Suprapubic skin (tissue), 4 donors: ENCODE results near the gene VTN. TPM values are rescaled to one million over a fixed set of nuclear protein-coding genes. Genes with fewer than 3 reads are reported as not detected.
"Not testable (repeated sequence)": the region's sequence is repeated elsewhere in the genome, so short reads cannot be mapped to it uniquely, and the experiment has no call there.

ENCODE experiments used
- DNase-seq, 2 donors: peaks; one replicate each; pipeline ENCODE4 v3.0.0-alpha.2; 2019; ENCODE audit warnings: low spot score in 2 of 2
- H3K27ac ChIP-seq: fragments of 200-600 bp; sonication (generic); one replicate; pipeline ENCODE4 v1.5.1; 2019
- H3K27me3 ChIP-seq: fragments of 200-600 bp; sonication (generic); one replicate; pipeline ENCODE4 v1.5.1; 2019
- H3K36me3 ChIP-seq: fragments of 200-600 bp; sonication (generic); one replicate; pipeline ENCODE4 v1.5.1; 2019
- H3K4me1 ChIP-seq: fragments of 200-600 bp; sonication (generic); one replicate; pipeline ENCODE4 v1.5.1; 2019
- H3K4me3 ChIP-seq: fragments of 200-600 bp; sonication (generic); one replicate; pipeline ENCODE4 v1.5.1; 2019; ENCODE audit warnings: mild to moderate bottlenecking
- H3K9me3 ChIP-seq: fragments of 200-600 bp; sonication (generic); one replicate; pipeline ENCODE4 v1.5.1; 2019
- CTCF ChIP-seq, 2 donors: fragments of 200-600 bp in 1 of 2; fragments of 450-650 bp in 1 of 2; sonication (generic) in 1 of 2; IDR thresholded peaks; one replicate each; pipeline ENCODE4 v1.5.1; 2016 to 2019; ENCODE audit warnings: antibody characterized with exemption in 2 of 2, mild to moderate bottlenecking in 1 of 2, moderate library complexity in 1 of 2
- EP300 ChIP-seq: sonication (generic); formaldehyde crosslinking; IDR thresholded peaks from one replicate; pipeline ENCODE4 v1.6.1; 2017; ENCODE audit warnings: antibody characterized with exemption
- POLR2A ChIP-seq, 2 donors: fragments of 450-650 bp; IDR thresholded peaks; one replicate each; pipeline ENCODE4 v1.6.1; 2017; ENCODE audit warnings: antibody characterized with exemption in 2 of 2, mild to moderate bottlenecking in 2 of 2, moderate library complexity in 2 of 2
- POLR2AphosphoS5 ChIP-seq, 3 donors: sonication (generic); formaldehyde crosslinking; IDR thresholded peaks; one replicate each; pipeline ENCODE4 v1.6.1; 2017; ENCODE audit warnings: antibody characterized with exemption in 3 of 3
- WGBS: methylation state at CpG from one replicate; pipeline ENCODE4 v1.1.5; 2018; 5-methylcytosine and 5-hydroxymethylcytosine counted together
- total RNA-seq, 4 donors: library from RNA; depleted of rRNA; stranded (reverse); fragments of >200 nt; gene quantifications; one replicate each; pipeline ENCODE4 v1.1.0, GENCODE V29; 2016

VTN gene
- total RNA-seq, 4 donors from 2014 or later = 0.42 to 4.2 (median 0.42) TPM; not detected in 1

- H3K27ac ChIP-seq = no peak overlapping the region
- peaks cover 88% of the 10 kb centered on the region for H3K36me3 ChIP-seq
- peaks cover 13% of the 10 kb centered on the region for H3K4me1 ChIP-seq
- no peaks in the 10 kb centered on the region for H3K9me3 ChIP-seq
- no peaks in the 10 kb centered on the region for H3K27me3 ChIP-seq
- 83% methylated on average over 1 of the region's 10 CpGs for WGBS
- DNase-seq = no peak
- TF ChIP-seq POLR2A (IDR thresholded peaks at IDR 0.05) (no peak), POLR2AphosphoS5 (IDR thresholded peaks at IDR 0.05) (no peak), EP300 (no peak), CTCF (IDR thresholded peaks at IDR 0.05) (no peak)
- no peak overlapping the region for H3K4me3 ChIP-seq
These were observed 26.6 kb downstream of the VTN start for GRCh38 chr17:28343491-28343932.

GRCh38 chr17:28342313-28342712 lies 27.8 kb downstream of the VTN start:
- peaks cover 20% of the 10 kb centered on the region for H3K4me1 ChIP-seq
- H3K36me3 ChIP-seq = peaks cover 76% of the 10 kb centered on the region
- no peak overlapping the region for H3K4me3 ChIP-seq
- no peak for TF ChIP-seq EP300
- TF ChIP-seq CTCF (IDR thresholded peaks at IDR 0.05) = no peak
- TF ChIP-seq POLR2AphosphoS5 (IDR thresholded peaks at IDR 0.05) = no peak
- no peak for TF ChIP-seq POLR2A (IDR thresholded peaks at IDR 0.05)
- no peak for DNase-seq
- 92% methylated on average over 14 of the region's 14 CpGs for WGBS
- no peak overlapping the region for H3K27ac ChIP-seq
- H3K27me3 ChIP-seq = no peaks in the 10 kb centered on the region
- no peaks in the 10 kb centered on the region for H3K9me3 ChIP-seq

GRCh38 chr17:28341516-28341915 lies 28.6 kb downstream of the VTN start:
- H3K27me3 ChIP-seq = no peaks in the 10 kb centered on the region
- H3K9me3 ChIP-seq = no peaks in the 10 kb centered on the region
- 90% methylated on average over 10 of the region's 11 CpGs for WGBS
- no peak overlapping the region for H3K27ac ChIP-seq
- DNase-seq = no peak
- peaks cover 68% of the 10 kb centered on the region for H3K36me3 ChIP-seq
- peaks cover 22% of the 10 kb centered on the region for H3K4me1 ChIP-seq
- no peak overlapping the region for H3K4me3 ChIP-seq
- no peak for TF ChIP-seq CTCF (IDR thresholded peaks at IDR 0.05)

- Histone ChIP-seq H3K4me3 (no peak overlapping the region), H3K9me3 (no peaks in the 10 kb centered on the region), H3K4me1 (peaks cover 26% of the 10 kb centered on the region), H3K36me3 (peaks cover 57% of the 10 kb centered on the region), H3K27me3 (no peaks in the 10 kb centered on the region), H3K27ac (no peak overlapping the region)
- WGBS = 71% methylated on average over 6 of the region's 6 CpGs
- TF ChIP-seq CTCF (IDR thresholded peaks at IDR 0.05) (no peak), POLR2A (IDR thresholded peaks at IDR 0.05) (no peak), POLR2AphosphoS5 (IDR thresholded peaks at IDR 0.05) (no peak), EP300 (no peak)
- no peak for DNase-seq
These were observed 29.7 kb downstream of the VTN start for GRCh38 chr17:28340374-28340773.

GRCh38 chr17:28339431-28339830 lies 30.7 kb downstream of the VTN start:
- 93% methylated on average over 15 of the region's 15 CpGs for WGBS
- TF ChIP-seq POLR2AphosphoS5 (IDR thresholded peaks at IDR 0.05) (no peak), CTCF (IDR thresholded peaks at IDR 0.05) (no peak), POLR2A (IDR thresholded peaks at IDR 0.05) (no peak), EP300 (no peak)
- H3K36me3 ChIP-seq = peaks cover 48% of the 10 kb centered on the region
- no peak for DNase-seq
- H3K27me3 ChIP-seq = no peaks in the 10 kb centered on the region
- no peak overlapping the region for H3K4me3 ChIP-seq
- H3K4me1 ChIP-seq = peaks cover 32% of the 10 kb centered on the region
- no peak overlapping the region for H3K27ac ChIP-seq
- no peaks in the 10 kb centered on the region for H3K9me3 ChIP-seq

GRCh38 chr17:28338769-28339212 lies 31.3 kb downstream of the VTN start:
- not testable (repeated sequence) for DNase-seq, H3K9me3 ChIP-seq, H3K27ac ChIP-seq, H3K4me3 ChIP-seq, H3K27me3 ChIP-seq
- 80% methylated on average over 8 of the region's 8 CpGs for WGBS
- H3K4me1 ChIP-seq = peaks cover 38% of the 10 kb centered on the region
- H3K36me3 ChIP-seq = peaks cover 41% of the 10 kb centered on the region
